GM13976 (cell line): ENCODE results near the gene GBX2.

Experiments used
- DNase-seq: peaks from one replicate; pipeline ENCODE4 v3.0.0; 2012; ENCODE audit warnings: low spot score
- CTCF ChIP-seq: IDR thresholded peaks from 2 replicates; pipeline ENCODE4 v1.5.1; 2012; ENCODE audit warnings: borderline replicate concordance, mild to moderate bottlenecking; ENCODE audit not compliant: insufficient read depth; ENCODE audit errors: extremely low read depth, missing control alignments, control extremely low read depth
- in situ Hi-C: fragments of 300-500 bp; cut with MboI; formaldehyde crosslinking; loops from one replicate; pipeline ENCODE4 v1.12.0; 2022; ENCODE audit warnings: low sequenced_read_pairs, mixed read lengths, inconsistent platforms; ENCODE audit not compliant: unreplicated experiment

GBX2 gene

DNA sequence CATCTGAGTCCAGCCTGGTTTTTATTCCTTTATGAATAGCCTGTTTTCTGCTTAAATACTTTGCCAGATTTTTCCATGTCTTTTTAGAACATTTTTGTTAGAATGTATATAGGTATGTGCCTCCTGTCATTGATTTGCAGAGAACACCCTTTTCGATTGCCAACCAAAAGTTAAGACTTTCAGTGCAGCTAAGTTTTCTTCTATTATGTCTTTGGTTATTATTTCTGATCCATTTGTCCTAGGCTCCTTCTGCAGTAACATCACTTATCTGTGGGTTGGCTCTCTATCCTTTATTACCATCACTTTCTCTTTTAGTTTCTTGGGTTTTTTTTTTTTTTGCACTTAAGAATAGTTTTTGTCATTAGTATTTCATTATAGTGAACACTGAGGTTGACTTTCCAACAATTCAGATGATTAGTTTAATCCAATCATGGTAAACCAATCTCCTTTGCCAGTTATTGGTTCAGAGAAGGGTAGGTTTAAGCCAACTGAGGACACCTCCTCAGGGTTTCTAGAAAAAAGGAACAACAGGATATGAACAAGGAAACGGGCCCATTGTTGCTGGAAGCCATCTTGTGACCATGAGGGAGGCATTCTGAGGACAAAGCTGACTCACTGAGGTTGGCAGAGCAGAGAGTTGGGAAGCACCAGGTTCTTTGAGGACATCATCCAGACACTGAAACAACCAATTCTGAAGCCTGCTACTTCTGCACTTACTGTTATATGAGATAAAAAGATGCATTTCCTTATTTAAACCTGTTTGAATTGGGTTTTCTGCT, 37.9 kb upstream of the GBX2 start:
- in situ Hi-C loops = no loop called here
- no peak for DNase-seq
- no peak for TF ChIP-seq CTCF

DNA sequence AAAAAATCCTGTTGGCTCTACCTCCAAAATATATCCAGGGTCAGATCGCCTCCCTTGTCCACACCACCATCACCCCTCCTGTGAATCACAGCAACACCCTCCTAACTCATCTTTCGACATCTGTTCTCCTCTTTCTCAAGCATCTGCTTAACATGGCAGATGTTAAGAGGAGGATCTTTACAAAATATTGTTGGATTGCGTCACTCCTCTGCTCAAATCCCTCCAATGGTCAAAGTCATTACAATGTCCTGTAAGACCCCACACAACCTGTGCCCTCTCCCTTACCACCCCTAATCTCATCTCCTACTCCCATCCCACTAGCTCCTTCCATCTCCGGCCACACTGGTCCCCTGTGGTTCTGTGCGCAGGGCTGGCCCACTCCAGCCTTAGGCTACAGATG, 36.8 kb upstream of the GBX2 start:
- in situ Hi-C loops = no loop called here
- TF ChIP-seq CTCF = no peak

DNA sequence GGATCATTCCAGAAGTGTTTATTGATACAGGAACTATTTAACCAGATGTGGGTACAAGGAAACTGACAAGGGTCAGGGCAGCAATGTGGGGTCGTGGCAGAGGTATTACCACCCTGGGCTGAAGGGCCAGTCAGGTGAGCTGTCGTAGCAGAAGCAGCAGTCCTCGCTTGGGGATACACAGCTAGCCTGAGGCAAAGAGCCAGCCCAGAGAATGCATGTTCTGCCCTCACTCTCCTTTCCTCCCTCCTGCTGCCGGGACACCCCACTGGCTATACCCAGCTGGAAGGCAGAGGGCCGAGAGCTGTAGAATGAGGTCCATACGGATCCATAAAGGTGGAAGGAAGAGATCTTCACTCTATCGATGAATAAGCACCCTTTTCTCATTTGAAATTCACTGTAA, 32.2 kb upstream of the GBX2 start:
- in situ Hi-C loops = no loop called here
- TF ChIP-seq CTCF = no peak
- DNase-seq = no peak

More for the DNA sequence above, 36.8 kb upstream of the GBX2 start:
- no peak for DNase-seq

DNA sequence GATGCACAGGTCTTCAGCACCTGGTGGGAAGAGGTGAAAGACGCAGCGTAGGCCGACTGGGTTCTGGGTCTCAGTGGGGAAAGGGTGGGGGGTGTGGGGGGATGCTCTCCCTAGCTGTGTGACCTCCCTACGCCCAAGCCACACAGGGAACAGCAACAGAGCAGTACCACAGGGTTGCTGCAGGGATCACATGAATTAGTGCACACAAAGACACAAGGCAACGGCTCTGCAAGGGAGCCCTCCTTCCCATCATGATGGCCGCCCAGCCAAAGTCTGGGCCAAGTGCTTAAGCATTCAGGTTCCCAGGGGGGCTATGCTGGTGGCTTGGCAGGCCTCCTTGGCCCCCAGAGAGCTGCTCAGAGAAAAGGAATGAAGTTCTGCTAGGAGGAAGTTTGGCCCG, 28.2 kb upstream of the GBX2 start:
- DNase-seq = no peak
- in situ Hi-C loops = no loop called here
- TF ChIP-seq CTCF = no peak

DNA sequence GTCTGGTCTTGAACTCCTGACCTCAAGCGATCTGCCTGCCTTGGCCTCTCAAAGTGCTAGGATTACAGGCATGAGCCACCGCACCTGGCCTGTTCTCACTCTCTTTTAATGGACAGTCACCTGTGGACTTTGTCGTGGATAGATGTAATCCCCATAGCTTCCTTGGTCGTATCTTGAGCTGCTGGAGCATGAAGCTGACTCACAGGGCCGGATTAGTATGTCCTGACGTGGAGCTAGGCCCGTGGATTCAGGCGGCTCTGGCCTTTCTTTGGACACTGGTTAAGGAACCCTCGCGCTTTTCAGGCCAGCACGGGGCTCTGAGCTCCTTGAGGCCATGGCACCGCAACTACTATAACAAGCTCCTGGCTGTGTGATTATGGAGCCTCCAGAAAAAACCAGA, 27.5 kb upstream of the GBX2 start:
- no peak for DNase-seq
- TF ChIP-seq CTCF = no peak
- in situ Hi-C loops = no loop called here

DNA sequence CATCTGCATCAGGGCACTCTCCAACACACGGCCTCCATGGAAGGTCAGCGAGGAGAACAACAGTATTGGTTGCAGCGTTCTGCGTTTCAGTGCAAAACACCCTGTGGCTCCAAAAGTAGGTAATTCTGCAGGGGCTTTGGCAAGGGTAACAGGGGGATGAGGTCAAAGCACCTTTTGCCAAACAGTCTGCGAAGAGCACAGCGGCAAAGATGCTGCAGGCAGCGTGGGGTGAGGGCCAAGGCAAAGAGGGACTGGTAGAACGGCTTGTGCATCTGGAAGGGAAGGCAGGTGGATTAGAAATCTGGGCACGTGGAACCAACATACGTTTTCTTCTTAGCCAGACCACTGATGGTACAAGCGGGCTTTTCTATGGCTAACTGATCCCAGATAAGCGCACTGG, 26.6 kb upstream of the GBX2 start:
- no peak for TF ChIP-seq CTCF
- DNase-seq = no peak
- in situ Hi-C loops = no loop called here
